Caco-2 (cell line): ENCODE measurements around the gene NPSR1. TPM values are rescaled to one million over a fixed set of nuclear protein-coding genes. Genes with fewer than 3 reads are reported as not detected.

Experiments used
- BruUV-seq: library from RNA; stranded (reverse); fragments of 400-500 nt; replicated peaks from 2 replicates; lab custom pipeline; 2021; lab: Mats Ljungman, UMichigan
- CTCF ChIA-PET: fragments of 300-600 bp; sonication (Branson Sonifier 250); formaldehyde crosslinking; loops from one replicate; lab custom pipeline; 2022; ENCODE audit warnings: antibody characterized with exemption; lab: Charles Lee
- POLR2A ChIA-PET: fragments of 300-600 bp; sonication (Branson Sonifier 250); formaldehyde crosslinking; loops from one replicate; lab custom pipeline; 2022; ENCODE audit warnings: antibody characterized with exemption; lab: Charles Lee
- DNase-seq, 2 experiments: peaks; one replicate each; pipeline versions ENCODE4 v3.0.0 to v3.0.0-alpha.2; 2020 to 2022
- H3K27me3 ChIP-seq: replicated peaks from 2 replicates; pipeline ENCODE4 v1.6.0; 2011; ENCODE audit warnings: low read length; ENCODE audit not compliant: control insufficient read depth, insufficient read depth
- H3K36me3 ChIP-seq: 2 replicates; pipeline ENCODE4 v1.5.1; 2011; ENCODE audit warnings: low read length; ENCODE audit not compliant: control insufficient read depth, insufficient read depth
- H3K4me1 ChIP-seq: fragments of 250-450 bp; sonication (Bioruptor Pico); 2 replicates; pipeline ENCODE4 v1.5.1; 2020; ENCODE audit warnings: mild to moderate bottlenecking
- H3K4me3 ChIP-seq: 2 replicates; pipeline ENCODE4 v1.5.1; 2011; ENCODE audit warnings: low read depth, mild to moderate bottlenecking, control low read depth, low read length
- H3K9me3 ChIP-seq: fragments of 250-450 bp; sonication (Bioruptor Pico); 2 replicates; pipeline ENCODE4 v1.5.1; 2020; ENCODE audit warnings: mild to moderate bottlenecking, moderate library complexity
- H3K27ac Mint-ChIP-seq: one replicate; pipeline ENCODE4 v1.8.0; 2022; ENCODE audit warnings: mixed read lengths; ENCODE audit not compliant: unreplicated experiment
- H3K27me3 Mint-ChIP-seq: one replicate; pipeline ENCODE4 v1.8.0; 2022; ENCODE audit warnings: mixed read lengths; ENCODE audit not compliant: insufficient read depth, unreplicated experiment
- H3K36me3 Mint-ChIP-seq: one replicate; pipeline ENCODE4 v1.8.0; 2022; ENCODE audit warnings: mild to moderate bottlenecking, mixed read lengths; ENCODE audit not compliant: insufficient read depth, unreplicated experiment
- H3K4me1 Mint-ChIP-seq: one replicate; pipeline ENCODE4 v1.8.0; 2022; ENCODE audit warnings: low read depth, mixed read lengths; ENCODE audit not compliant: unreplicated experiment
- H3K4me3 Mint-ChIP-seq: one replicate; pipeline ENCODE4 v1.8.0; 2022; ENCODE audit warnings: mild to moderate bottlenecking, moderate library complexity, mixed read lengths; ENCODE audit not compliant: unreplicated experiment
- H3K9me3 Mint-ChIP-seq: one replicate; pipeline ENCODE4 v1.8.0; 2022; ENCODE audit warnings: mixed read lengths; ENCODE audit not compliant: unreplicated experiment
- intact Hi-C: fragments of 100-400 bp; cut with micrococcal nuclease; formaldehyde crosslinking; loops from one replicate; pipeline ENCODE4 v1.10.0; 2022; ENCODE audit not compliant: unreplicated experiment
- total RNA-seq: library from RNA; stranded (reverse); gene quantifications from 2 replicates; pipeline ENCODE4 v1.2.3, GENCODE V29; 2022
- TF ChIP-seq, protein P1 (sequence below), 2 experiments: fragments of 200-600 bp in 1 of 2; IDR thresholded peaks; 1 replicate in 1 of 2; 2 replicates in 1 of 2; pipeline versions ENCODE4 v1.5.1 to v1.8.0; 2011 to 2022; ENCODE audit warnings: antibody characterized with exemption in 1 of 2, control low read depth in 1 of 2, inconsistent platforms in 1 of 2, low read depth in 1 of 2, low read length in 1 of 2, mild to moderate bottlenecking in 1 of 2, moderate library complexity in 1 of 2; ENCODE audit not compliant: insufficient read depth in 1 of 2, severe bottlenecking in 1 of 2, unreplicated experiment in 1 of 2

Gene NPSR1
- total RNA-seq, 1 experiment from 2014 or later = not detected

- BruUV-seq = no TSS peak
These were observed 98.7 kb downstream of the NPSR1 start for GRCh38 chr7:34756691-34757090.

DNA sequence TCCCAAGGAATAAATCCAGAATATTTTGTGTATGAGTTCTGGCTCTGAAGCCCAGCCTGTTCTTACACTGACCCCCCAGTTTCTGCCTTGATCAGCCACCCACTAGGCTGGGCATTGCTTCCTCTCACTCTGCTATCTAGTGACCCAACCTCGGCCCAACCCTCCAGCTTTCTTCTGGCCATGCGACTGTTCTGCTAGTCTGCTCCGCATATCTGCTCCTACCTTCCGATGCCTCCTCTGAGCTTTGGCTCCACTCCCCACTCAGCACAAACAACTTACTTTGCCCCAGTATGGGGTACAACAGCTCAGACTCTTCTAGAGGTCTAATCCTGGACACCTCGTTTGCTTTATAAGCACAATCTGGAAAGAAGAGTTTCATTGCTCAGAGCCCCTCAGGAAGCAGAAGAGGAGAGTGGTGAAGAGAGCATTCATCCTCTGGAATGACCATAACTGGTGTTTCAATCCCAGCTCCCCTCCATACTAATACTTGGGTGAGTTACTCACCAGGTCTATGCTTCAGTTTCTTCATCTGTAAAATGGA lies 99.6 kb downstream of the NPSR1 start:
- ChIA-PET POLR2A (no interaction called here), CTCF (no interaction called here)
- intact Hi-C loops = loop anchor here (5.0 to 10.0 kb wide), 2 partner anchors 65 to 277 kb away; partner anchors contain the start of gene DPY19L1
- Mint-ChIP-seq H3K27ac (peak overlapping the region; percentile 48), H3K9me3 (no peaks in the 10 kb centered on the region), H3K36me3 (no peaks in the 10 kb centered on the region), H3K27me3 (no peaks in the 10 kb centered on the region), H3K4me1 (peaks cover 11% of the 10 kb centered on the region), H3K4me3 (no peak overlapping the region)
- TF ChIP-seq, protein P1, sequence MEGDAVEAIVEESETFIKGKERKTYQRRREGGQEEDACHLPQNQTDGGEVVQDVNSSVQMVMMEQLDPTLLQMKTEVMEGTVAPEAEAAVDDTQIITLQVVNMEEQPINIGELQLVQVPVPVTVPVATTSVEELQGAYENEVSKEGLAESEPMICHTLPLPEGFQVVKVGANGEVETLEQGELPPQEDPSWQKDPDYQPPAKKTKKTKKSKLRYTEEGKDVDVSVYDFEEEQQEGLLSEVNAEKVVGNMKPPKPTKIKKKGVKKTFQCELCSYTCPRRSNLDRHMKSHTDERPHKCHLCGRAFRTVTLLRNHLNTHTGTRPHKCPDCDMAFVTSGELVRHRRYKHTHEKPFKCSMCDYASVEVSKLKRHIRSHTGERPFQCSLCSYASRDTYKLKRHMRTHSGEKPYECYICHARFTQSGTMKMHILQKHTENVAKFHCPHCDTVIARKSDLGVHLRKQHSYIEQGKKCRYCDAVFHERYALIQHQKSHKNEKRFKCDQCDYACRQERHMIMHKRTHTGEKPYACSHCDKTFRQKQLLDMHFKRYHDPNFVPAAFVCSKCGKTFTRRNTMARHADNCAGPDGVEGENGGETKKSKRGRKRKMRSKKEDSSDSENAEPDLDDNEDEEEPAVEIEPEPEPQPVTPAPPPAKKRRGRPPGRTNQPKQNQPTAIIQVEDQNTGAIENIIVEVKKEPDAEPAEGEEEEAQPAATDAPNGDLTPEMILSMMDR (IDR thresholded peaks at IDR 0.05; ENCODE audit: insufficient read depth in 1 of 2, low read depth in 1 of 2, low read length in 1 of 2, severe bottlenecking in 1 of 2, unreplicated experiment in 1 of 2) = no peak
- Histone ChIP-seq H3K4me1 (peaks cover 14% of the 10 kb centered on the region), H3K9me3 (peaks cover 18% of the 10 kb centered on the region), H3K36me3 (no peaks in the 10 kb centered on the region), H3K27me3 (no peaks in the 10 kb centered on the region), H3K4me3 (no peak overlapping the region)
- no peak for DNase-seq
- no TSS peak for BruUV-seq

More at GRCh38 chr7:34756691-34757090, 98.7 kb downstream of the NPSR1 start:
- no peak for DNase-seq
- ChIA-PET CTCF (no interaction called here), POLR2A (no interaction called here)
- Histone ChIP-seq H3K4me3 (no peak overlapping the region), H3K27me3 (no peaks in the 10 kb centered on the region), H3K9me3 (peaks cover 21% of the 10 kb centered on the region), H3K36me3 (no peaks in the 10 kb centered on the region), H3K4me1 (peaks cover 22% of the 10 kb centered on the region)
- peaks cover 3% of the 10 kb centered on the region for H3K36me3 Mint-ChIP-seq
- TF ChIP-seq, protein P1 (IDR thresholded peaks at IDR 0.05; ENCODE audit: insufficient read depth in 1 of 2, low read depth in 1 of 2, low read length in 1 of 2, severe bottlenecking in 1 of 2, unreplicated experiment in 1 of 2) = no peak
- H3K27ac Mint-ChIP-seq = no peak overlapping the region
- peaks cover 4% of the 10 kb centered on the region for H3K9me3 Mint-ChIP-seq
- H3K27me3 Mint-ChIP-seq = no peaks in the 10 kb centered on the region
- H3K4me1 Mint-ChIP-seq = peaks cover 15% of the 10 kb centered on the region
- H3K4me3 Mint-ChIP-seq = no peak overlapping the region
- intact Hi-C loops = loop anchor here (5.0 to 10.0 kb wide), 2 partner anchors 66 to 278 kb away; partner anchors contain the start of gene DPY19L1

GRCh38 chr7:34758111-34758601 lies 100.1 kb downstream of the NPSR1 start:
- Histone ChIP-seq H3K27me3 (no peaks in the 10 kb centered on the region), H3K9me3 (peaks cover 15% of the 10 kb centered on the region), H3K36me3 (no peaks in the 10 kb centered on the region), H3K4me1 (peaks cover 9% of the 10 kb centered on the region), H3K4me3 (no peak overlapping the region)
- no TSS peak for BruUV-seq
- intact Hi-C loops = loop anchor here (5.0 to 10.0 kb wide), 2 partner anchors 64 to 277 kb away; partner anchors contain the start of gene DPY19L1
- Mint-ChIP-seq H3K36me3 (no peaks in the 10 kb centered on the region), H3K27me3 (no peaks in the 10 kb centered on the region), H3K9me3 (no peaks in the 10 kb centered on the region), H3K4me1 (peaks cover 11% of the 10 kb centered on the region), H3K4me3 (no peak overlapping the region), H3K27ac (peak overlapping the region; percentile 48)
- TF ChIP-seq, protein P1 (IDR thresholded peaks at IDR 0.05; ENCODE audit: insufficient read depth in 1 of 2, low read depth in 1 of 2, low read length in 1 of 2, severe bottlenecking in 1 of 2, unreplicated experiment in 1 of 2) = no peak
- DNase-seq = no peak
- ChIA-PET POLR2A (no interaction called here), CTCF (no interaction called here)
